ENCODE results near the gene USP36.

DNA sequence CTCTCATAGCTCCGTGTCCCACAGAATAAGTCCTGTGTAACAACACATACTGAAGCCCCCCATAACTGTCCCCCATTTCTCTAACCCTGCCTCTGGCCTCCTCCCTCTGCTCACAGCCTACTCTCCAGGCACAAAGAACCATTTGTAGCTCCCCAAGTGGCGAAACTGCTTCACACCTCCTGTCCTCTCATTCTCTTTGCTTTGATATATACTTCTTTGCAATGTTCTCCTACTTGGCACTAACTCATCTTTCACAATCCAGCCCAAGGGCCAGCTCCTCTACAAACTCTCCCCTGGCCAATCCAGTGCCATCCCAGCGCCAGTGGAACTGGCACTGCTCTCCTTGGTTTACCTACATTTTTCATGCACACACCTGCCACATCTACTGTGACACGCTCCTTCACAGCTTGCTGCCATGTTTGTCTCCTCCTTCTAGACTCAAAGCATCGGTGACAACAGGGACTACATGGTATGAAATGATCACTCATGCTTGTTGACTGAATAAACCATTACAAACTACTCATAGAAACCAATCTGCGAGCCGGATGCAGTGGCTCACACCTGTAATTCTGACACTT is 71.3 kb downstream of the USP36 start:
- TF ChIP-seq, protein P1, sequence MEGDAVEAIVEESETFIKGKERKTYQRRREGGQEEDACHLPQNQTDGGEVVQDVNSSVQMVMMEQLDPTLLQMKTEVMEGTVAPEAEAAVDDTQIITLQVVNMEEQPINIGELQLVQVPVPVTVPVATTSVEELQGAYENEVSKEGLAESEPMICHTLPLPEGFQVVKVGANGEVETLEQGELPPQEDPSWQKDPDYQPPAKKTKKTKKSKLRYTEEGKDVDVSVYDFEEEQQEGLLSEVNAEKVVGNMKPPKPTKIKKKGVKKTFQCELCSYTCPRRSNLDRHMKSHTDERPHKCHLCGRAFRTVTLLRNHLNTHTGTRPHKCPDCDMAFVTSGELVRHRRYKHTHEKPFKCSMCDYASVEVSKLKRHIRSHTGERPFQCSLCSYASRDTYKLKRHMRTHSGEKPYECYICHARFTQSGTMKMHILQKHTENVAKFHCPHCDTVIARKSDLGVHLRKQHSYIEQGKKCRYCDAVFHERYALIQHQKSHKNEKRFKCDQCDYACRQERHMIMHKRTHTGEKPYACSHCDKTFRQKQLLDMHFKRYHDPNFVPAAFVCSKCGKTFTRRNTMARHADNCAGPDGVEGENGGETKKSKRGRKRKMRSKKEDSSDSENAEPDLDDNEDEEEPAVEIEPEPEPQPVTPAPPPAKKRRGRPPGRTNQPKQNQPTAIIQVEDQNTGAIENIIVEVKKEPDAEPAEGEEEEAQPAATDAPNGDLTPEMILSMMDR (IDR thresholded peaks at IDR 0.05), result no peak
- TF ChIP-seq POLR2AphosphoS5 (IDR thresholded peaks at IDR 0.05) (no peak), POLR2A (IDR thresholded peaks at IDR 0.05) (no peak)

All from prostate gland (tissue), 2 donors.